Neural cell (in vitro differentiated cells): ENCODE measurements around the gene FHIT.

Source experiments
- EP300 ChIP-seq: fragments of 450-650 bp; conservative IDR thresholded peaks from 2 replicates; pipeline ENCODE4 v1.6.1; 2014; ENCODE audit warnings: antibody characterized with exemption, mild to moderate bottlenecking, moderate library complexity; ENCODE audit not compliant: poor library complexity, severe bottlenecking
- SMC3 ChIP-seq: fragments of 450-650 bp; conservative IDR thresholded peaks from 2 replicates; pipeline ENCODE4 v1.6.1; 2014; ENCODE audit warnings: antibody characterized with exemption, mild to moderate bottlenecking, moderate library complexity; ENCODE audit not compliant: poor library complexity
- TF ChIP-seq, protein P1 (sequence below): fragments of 450-650 bp; IDR thresholded peaks from 2 replicates; pipeline ENCODE4 v1.5.1; 2014; ENCODE audit warnings: antibody characterized with exemption, mild to moderate bottlenecking, moderate library complexity; ENCODE audit not compliant: poor library complexity, severe bottlenecking

- TF ChIP-seq, protein P1, sequence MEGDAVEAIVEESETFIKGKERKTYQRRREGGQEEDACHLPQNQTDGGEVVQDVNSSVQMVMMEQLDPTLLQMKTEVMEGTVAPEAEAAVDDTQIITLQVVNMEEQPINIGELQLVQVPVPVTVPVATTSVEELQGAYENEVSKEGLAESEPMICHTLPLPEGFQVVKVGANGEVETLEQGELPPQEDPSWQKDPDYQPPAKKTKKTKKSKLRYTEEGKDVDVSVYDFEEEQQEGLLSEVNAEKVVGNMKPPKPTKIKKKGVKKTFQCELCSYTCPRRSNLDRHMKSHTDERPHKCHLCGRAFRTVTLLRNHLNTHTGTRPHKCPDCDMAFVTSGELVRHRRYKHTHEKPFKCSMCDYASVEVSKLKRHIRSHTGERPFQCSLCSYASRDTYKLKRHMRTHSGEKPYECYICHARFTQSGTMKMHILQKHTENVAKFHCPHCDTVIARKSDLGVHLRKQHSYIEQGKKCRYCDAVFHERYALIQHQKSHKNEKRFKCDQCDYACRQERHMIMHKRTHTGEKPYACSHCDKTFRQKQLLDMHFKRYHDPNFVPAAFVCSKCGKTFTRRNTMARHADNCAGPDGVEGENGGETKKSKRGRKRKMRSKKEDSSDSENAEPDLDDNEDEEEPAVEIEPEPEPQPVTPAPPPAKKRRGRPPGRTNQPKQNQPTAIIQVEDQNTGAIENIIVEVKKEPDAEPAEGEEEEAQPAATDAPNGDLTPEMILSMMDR = no peak
- TF ChIP-seq SMC3 (no peak), EP300 (no peak)
Measured at GRCh38 chr3:61283876-61284275, 32.6 kb upstream of the FHIT start.
